Testis (tissue), 3 donors: ENCODE measurements around the gene RRP12. TPM values are rescaled to one million over a fixed set of nuclear protein-coding genes. Genes with fewer than 3 reads are reported as not detected.

ENCODE experiments used
- DNase-seq: peaks from one replicate; pipeline ENCODE4 v3.0.0-alpha.2; 2019
- H3K27ac ChIP-seq, 2 donors: fragments of 200-600 bp; sonication (generic); one replicate each; pipeline ENCODE4 v1.5.1; 2019
- H3K27me3 ChIP-seq: fragments of 200-600 bp; sonication (generic); one replicate; pipeline ENCODE4 v1.5.1; 2019
- H3K36me3 ChIP-seq: fragments of 200-600 bp; sonication (generic); one replicate; pipeline ENCODE4 v1.5.1; 2017; ENCODE audit warnings: low read depth; ENCODE audit errors: missing control alignments
- H3K4me1 ChIP-seq: fragments of 200-600 bp; sonication (generic); one replicate; pipeline ENCODE4 v1.5.1; 2019
- H3K4me3 ChIP-seq, 2 donors: fragments of 200-600 bp; sonication (generic); one replicate each; pipeline ENCODE4 v1.5.1; 2017 to 2019
- H3K9me3 ChIP-seq: fragments of 200-600 bp; sonication (generic); one replicate; pipeline ENCODE4 v1.5.1; 2017
- CTCF ChIP-seq, 3 experiments: fragments of 450-650 bp in 2 of 3; fragments of 200-600 bp in 1 of 3; sonication (generic) in 1 of 3; IDR thresholded peaks; one replicate each; pipeline ENCODE4 v1.5.1; 2016 to 2019; ENCODE audit warnings: antibody characterized with exemption in 3 of 3, mild to moderate bottlenecking in 2 of 3, moderate library complexity in 1 of 3
- POLR2A ChIP-seq: fragments of 450-650 bp; IDR thresholded peaks from one replicate; pipeline ENCODE4 v1.6.1; 2017; ENCODE audit warnings: antibody characterized with exemption, mild to moderate bottlenecking, moderate library complexity
- WGBS, 2 donors: methylation state at CpG; one replicate each; pipeline ENCODE4 v1.1.5; 2018; 5-methylcytosine and 5-hydroxymethylcytosine counted together
- intact Hi-C: fragments of 100-400 bp; cut with DNase I; formaldehyde crosslinking; loops from one replicate; pipeline ENCODE4 v1.15.1; 2023; ENCODE audit warnings: low total_unique reads
- polyA plus RNA-seq: library from polyadenylated mRNA; stranded (reverse); fragments of 350-450 nt; fragmentation: Illumina TruSeq; extraction: RNeasy Lipid Tissue Mini Kit (QIAGEN cat#74804); gene quantifications from one replicate; pipeline ENCODE4 v1.2.3, GENCODE V29; 2014; ENCODE audit warnings: low read depth, low replicate concordance; ENCODE audit not compliant: insufficient read depth
- total RNA-seq, 2 donors: library from RNA; depleted of rRNA; stranded (reverse); fragments of >200 nt; gene quantifications; one replicate each; pipeline ENCODE4 v1.2.3, GENCODE V29; 2016

The RRP12 gene
- total and polyA plus RNA-seq, 3 donors from 2014 or later = 38.1 to 54.6 (median 53.5) TPM

- H3K27me3 ChIP-seq = no peaks in the 10 kb centered on the region
- TF ChIP-seq CTCF (IDR thresholded peaks at IDR 0.05) = no peak
- TF ChIP-seq POLR2A = no peak
- no peak for DNase-seq
- H3K27ac ChIP-seq = no peak overlapping the region
- WGBS, 2 donors = 90 to 91% methylated on average over 5 of the region's 5 CpGs
- no peaks in the 10 kb centered on the region for H3K36me3 ChIP-seq
- H3K9me3 ChIP-seq = no peaks in the 10 kb centered on the region
- peaks cover 21% of the 10 kb centered on the region for H3K4me1 ChIP-seq
- intact Hi-C loops = no loop called here
- H3K4me3 ChIP-seq = no peak overlapping the region
These were observed 71.4 kb downstream of the RRP12 start for GRCh38 chr10:97329766-97330165.

- Histone ChIP-seq H3K27ac (no peak overlapping the region), H3K4me1 (peaks cover 21% of the 10 kb centered on the region), H3K36me3 (no peaks in the 10 kb centered on the region), H3K27me3 (no peaks in the 10 kb centered on the region), H3K4me3 (no peak overlapping the region), H3K9me3 (no peaks in the 10 kb centered on the region)
- no peak for TF ChIP-seq CTCF (IDR thresholded peaks at IDR 0.05)
- no peak for TF ChIP-seq POLR2A
- 87 to 92% methylated on average over 3 of the region's 3 CpGs for WGBS, 2 donors
- intact Hi-C loops = no loop called here
- DNase-seq = no peak
These were observed 72.3 kb downstream of the RRP12 start for GRCh38 chr10:97328646-97329453.

- H3K4me3 ChIP-seq = no peak overlapping the region
- H3K36me3 ChIP-seq = no peaks in the 10 kb centered on the region
- 77 to 83% methylated on average over 7 of the region's 7 CpGs for WGBS, 2 donors
- DNase-seq = no peak
- H3K27ac ChIP-seq = no peak overlapping the region
- TF ChIP-seq POLR2A = no peak
- TF ChIP-seq CTCF (IDR thresholded peaks at IDR 0.05) = no peak
- H3K9me3 ChIP-seq = no peaks in the 10 kb centered on the region
- H3K4me1 ChIP-seq = peaks cover 21% of the 10 kb centered on the region
- no peaks in the 10 kb centered on the region for H3K27me3 ChIP-seq
- intact Hi-C loops = no loop called here
These were observed 73.5 kb downstream of the RRP12 start for GRCh38 chr10:97327348-97328294.

GRCh38 chr10:97325754-97326153 lies 75.4 kb downstream of the RRP12 start:
- peaks cover 10% of the 10 kb centered on the region for H3K4me1 ChIP-seq
- no peak overlapping the region for H3K27ac ChIP-seq
- WGBS, 2 donors = 77 to 82% methylated on average over 9 of the region's 9 CpGs
- no peak for DNase-seq
- no peaks in the 10 kb centered on the region for H3K36me3 ChIP-seq
- intact Hi-C loops = no loop called here
- no peaks in the 10 kb centered on the region for H3K27me3 ChIP-seq
- no peaks in the 10 kb centered on the region for H3K9me3 ChIP-seq
- TF ChIP-seq CTCF (IDR thresholded peaks at IDR 0.05) = no peak
- no peak for TF ChIP-seq POLR2A
- no peak overlapping the region for H3K4me3 ChIP-seq
